ENCODE measurements around the gene ROR2. TPM values are rescaled to one million over a fixed set of nuclear protein-coding genes. Genes with fewer than 3 reads are reported as not detected.

The ROR2 gene
- total RNA-seq, 3 donors from 2014 or later = 3.9 to 56.0 (median 6.5) TPM

GRCh38 chr9:91720313-91720712 is 229.7 kb downstream of the ROR2 start:
- Histone ChIP-seq H3K4me1 (ENCODE audit: low read depth) (no peaks in the 10 kb centered on the region), H3K9me3 (peaks cover 3% of the 10 kb centered on the region), H3K36me3 (ENCODE audit: low read depth) (no peaks in the 10 kb centered on the region), H3K4me3 (no peak overlapping the region)
- DNase-seq (no peak), ATAC-seq (no peak)
- TF ChIP-seq CTCF (IDR thresholded peaks at IDR 0.05) = no peak
- intact Hi-C loops (cut with DNase I, micrococcal nuclease) = no loop called here

- Histone ChIP-seq H3K9me3 (peaks cover 3% of the 10 kb centered on the region), H3K4me3 (no peak overlapping the region), H3K36me3 (ENCODE audit: low read depth) (no peaks in the 10 kb centered on the region), H3K4me1 (ENCODE audit: low read depth) (no peaks in the 10 kb centered on the region)
- DNase-seq = no peak
- intact Hi-C loops (cut with DNase I, micrococcal nuclease) = no loop called here
- ATAC-seq = no peak
- TF ChIP-seq CTCF (IDR thresholded peaks at IDR 0.05) = no peak
These were observed 232.0 kb downstream of the ROR2 start for GRCh38 chr9:91718071-91718470.

- Histone ChIP-seq H3K9me3 (peaks cover 3% of the 10 kb centered on the region), H3K36me3 (ENCODE audit: low read depth) (no peaks in the 10 kb centered on the region), H3K4me3 (no peak overlapping the region), H3K4me1 (ENCODE audit: low read depth) (no peaks in the 10 kb centered on the region)
- intact Hi-C loops (cut with DNase I, micrococcal nuclease) = no loop called here
- no peak for DNase-seq
- ATAC-seq = no peak
- no peak for TF ChIP-seq CTCF (IDR thresholded peaks at IDR 0.05)
These were observed 233.2 kb downstream of the ROR2 start for GRCh38 chr9:91716815-91717214.

GRCh38 chr9:91716239-91716638 is 233.8 kb downstream of the ROR2 start:
- no peak for ATAC-seq

GRCh38 chr9:91714874-91715615 is 235.0 kb downstream of the ROR2 start:
- intact Hi-C loops (cut with DNase I, micrococcal nuclease) = no loop called here
- peaks cover 3% of the 10 kb centered on the region for H3K9me3 ChIP-seq
- no peak overlapping the region for H3K4me3 ChIP-seq
- ATAC-seq (no peak), DNase-seq (no peak)
- H3K4me1 ChIP-seq (ENCODE audit: low read depth) = no peaks in the 10 kb centered on the region
- no peak for TF ChIP-seq CTCF (IDR thresholded peaks at IDR 0.05)
- H3K36me3 ChIP-seq (ENCODE audit: low read depth) = no peaks in the 10 kb centered on the region

More at GRCh38 chr9:91716239-91716638, 233.8 kb downstream of the ROR2 start:
- H3K9me3 ChIP-seq = peaks cover 3% of the 10 kb centered on the region
- no peaks in the 10 kb centered on the region for H3K4me1 ChIP-seq (ENCODE audit: low read depth)
- no peaks in the 10 kb centered on the region for H3K36me3 ChIP-seq (ENCODE audit: low read depth)
- H3K4me3 ChIP-seq = no peak overlapping the region
- intact Hi-C loops (cut with DNase I, micrococcal nuclease) = no loop called here
- DNase-seq = no peak
- no peak for TF ChIP-seq CTCF (IDR thresholded peaks at IDR 0.05)

All from mucosa of descending colon (tissue), 3 donors.